Adipocyte (in vitro differentiated cells): Measurements from ENCODE around the gene AEN.

ENCODE experiments used
- DNase-seq: peaks from one replicate; pipeline ENCODE4 v3.0.0-alpha.2; 2015; ENCODE audit warnings: low read depth
- H3K27me3 ChIP-seq: replicated peaks from 2 replicates; pipeline ENCODE4 v1.7.0; 2013; ENCODE audit warnings: mild to moderate bottlenecking, low read length, moderate library complexity; ENCODE audit not compliant: control insufficient read depth, insufficient read depth
- H3K36me3 ChIP-seq: 2 replicates; pipeline ENCODE4 v1.7.0; 2013; ENCODE audit warnings: low read length, mild to moderate bottlenecking, moderate library complexity; ENCODE audit not compliant: control insufficient read depth, insufficient read depth, severe bottlenecking
- H3K4me1 ChIP-seq: 2 replicates; pipeline ENCODE4 v1.7.0; 2013; ENCODE audit warnings: mild to moderate bottlenecking, low read length, moderate library complexity; ENCODE audit not compliant: control insufficient read depth, insufficient read depth
- H3K4me3 ChIP-seq: 2 replicates; pipeline ENCODE4 v1.7.0; 2013; ENCODE audit warnings: mild to moderate bottlenecking, low read length, moderate library complexity
- H3K9ac ChIP-seq: 2 replicates; pipeline ENCODE4 v1.7.0; 2013; ENCODE audit warnings: mild to moderate bottlenecking, low read length, moderate library complexity
- H3K9me3 ChIP-seq: 2 replicates; pipeline ENCODE4 v1.7.0; 2013; ENCODE audit warnings: mild to moderate bottlenecking, low read length, moderate library complexity; ENCODE audit not compliant: control insufficient read depth

AEN gene

GRCh38 chr15:88663141-88663621 lies 42.0 kb downstream of the AEN start:
- DNase-seq: peak; percentile 52
- Histone ChIP-seq H3K4me1 (peaks cover 33% of the 10 kb centered on the region), H3K9me3 (no peaks in the 10 kb centered on the region), H3K4me3 (no peak overlapping the region), H3K9ac (no peak overlapping the region), H3K27me3 (no peaks in the 10 kb centered on the region), H3K36me3 (no peaks in the 10 kb centered on the region)

DNA sequence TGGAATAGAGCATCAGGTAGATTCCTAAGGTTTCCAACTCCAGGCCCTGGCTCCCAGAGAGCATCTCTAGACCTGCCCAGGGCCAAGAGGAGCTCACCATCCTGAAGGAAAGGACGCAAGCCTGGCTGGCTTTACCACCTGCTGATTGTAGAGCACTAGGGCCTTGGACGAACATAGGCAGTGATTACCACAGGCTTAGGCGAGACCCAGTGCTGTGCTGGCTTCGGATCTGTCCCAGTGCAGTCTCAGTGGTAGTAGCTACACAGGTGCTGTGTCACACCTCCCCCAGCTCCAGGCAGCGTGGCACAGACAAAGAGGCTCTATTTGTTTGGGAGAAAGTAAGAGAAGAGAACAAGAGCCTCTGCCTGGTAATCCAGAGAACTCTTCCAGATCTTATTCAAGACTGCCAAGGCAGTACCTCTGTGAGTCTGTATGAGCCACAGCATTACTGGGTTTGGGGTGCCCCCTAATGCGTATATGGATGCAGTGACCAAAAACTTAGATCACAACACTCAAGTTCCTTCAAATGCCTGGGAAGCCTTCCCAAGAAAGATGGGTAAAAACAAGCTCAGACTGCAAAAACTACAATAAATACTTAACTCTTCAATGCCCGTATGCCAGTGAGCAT lies 43.1 kb downstream of the AEN start:
- H3K9me3 ChIP-seq: no peaks in the 10 kb centered on the region
- DNase-seq: no peak

DNA sequence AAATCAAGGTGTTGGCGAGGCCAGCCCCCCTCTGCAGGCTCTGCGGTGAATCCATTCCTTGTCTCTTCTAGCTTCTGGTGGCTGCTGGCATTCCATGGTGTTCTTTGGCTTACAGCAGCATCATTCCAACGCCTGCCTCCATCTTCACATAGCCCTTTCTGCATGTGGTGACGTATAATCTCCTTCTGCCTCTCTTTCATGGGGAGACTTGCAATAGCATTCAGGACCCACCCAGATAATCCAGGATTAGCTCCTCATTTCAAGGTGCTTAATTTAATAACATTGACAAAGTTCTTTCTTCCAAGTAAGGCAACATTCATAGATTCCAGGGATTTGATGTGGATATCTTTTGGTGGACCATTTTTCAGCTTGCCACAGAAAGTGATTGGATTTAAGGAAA lies 53.5 kb downstream of the AEN start:
- no peaks in the 10 kb centered on the region for H3K36me3 ChIP-seq
- H3K27me3 ChIP-seq: peaks cover 16% of the 10 kb centered on the region
- H3K9me3 ChIP-seq: peaks cover 7% of the 10 kb centered on the region
- no peak overlapping the region for H3K9ac ChIP-seq
- no peak overlapping the region for H3K4me3 ChIP-seq
- no peaks in the 10 kb centered on the region for H3K4me1 ChIP-seq
- DNase-seq: no peak

More for the DNA sequence above, 43.1 kb downstream of the AEN start:
- H3K27me3 ChIP-seq: peaks cover 4% of the 10 kb centered on the region
- no peak overlapping the region for H3K4me3 ChIP-seq
- no peak overlapping the region for H3K9ac ChIP-seq
- H3K36me3 ChIP-seq: no peaks in the 10 kb centered on the region
- H3K4me1 ChIP-seq: peaks cover 30% of the 10 kb centered on the region

DNA sequence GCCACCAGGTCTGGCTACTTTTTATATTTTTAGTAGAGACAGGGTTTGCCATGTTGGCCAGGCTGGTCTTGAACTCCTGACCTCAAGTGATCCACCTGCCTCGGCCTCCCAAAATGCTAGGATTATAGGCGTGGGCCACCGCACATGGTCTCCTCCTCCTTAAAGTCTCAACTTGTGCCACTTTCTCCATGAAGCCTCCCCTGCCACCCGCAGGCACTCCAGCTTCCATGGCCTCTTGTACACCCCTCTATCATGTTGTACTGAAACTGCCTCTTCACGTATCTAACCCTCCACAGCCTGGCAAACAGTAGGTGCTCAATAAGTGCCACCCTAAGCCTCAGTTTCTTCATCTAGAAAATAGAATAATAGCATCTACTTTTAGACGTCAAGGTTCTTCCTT lies 57.6 kb downstream of the AEN start:
- H3K27me3 ChIP-seq: peaks cover 11% of the 10 kb centered on the region
- no peaks in the 10 kb centered on the region for H3K9me3 ChIP-seq
- no peaks in the 10 kb centered on the region for H3K36me3 ChIP-seq
- no peak overlapping the region for H3K9ac ChIP-seq
- H3K4me3 ChIP-seq: no peak overlapping the region
- H3K4me1 ChIP-seq: peaks cover 5% of the 10 kb centered on the region
- no peak for DNase-seq

- H3K9me3 ChIP-seq: no peaks in the 10 kb centered on the region
- H3K27me3 ChIP-seq: peaks cover 23% of the 10 kb centered on the region
- no peaks in the 10 kb centered on the region for H3K36me3 ChIP-seq
- no peak overlapping the region for H3K4me3 ChIP-seq
- DNase-seq: no peak
- no peak overlapping the region for H3K9ac ChIP-seq
- peaks cover 5% of the 10 kb centered on the region for H3K4me1 ChIP-seq
These were observed 59.3 kb downstream of the AEN start for GRCh38 chr15:88680241-88681001.

- H3K36me3 ChIP-seq: no peaks in the 10 kb centered on the region
- DNase-seq: no peak
- no peak overlapping the region for H3K9ac ChIP-seq
These were observed 60.6 kb downstream of the AEN start for GRCh38 chr15:88681610-88682221.

More at GRCh38 chr15:88681610-88682221, 60.6 kb downstream of the AEN start:
- H3K27me3 ChIP-seq: peaks cover 32% of the 10 kb centered on the region
- H3K4me1 ChIP-seq: peaks cover 5% of the 10 kb centered on the region
- no peak overlapping the region for H3K4me3 ChIP-seq
- H3K9me3 ChIP-seq: no peaks in the 10 kb centered on the region
